Measurements from ENCODE around the gene WASL.

DNA sequence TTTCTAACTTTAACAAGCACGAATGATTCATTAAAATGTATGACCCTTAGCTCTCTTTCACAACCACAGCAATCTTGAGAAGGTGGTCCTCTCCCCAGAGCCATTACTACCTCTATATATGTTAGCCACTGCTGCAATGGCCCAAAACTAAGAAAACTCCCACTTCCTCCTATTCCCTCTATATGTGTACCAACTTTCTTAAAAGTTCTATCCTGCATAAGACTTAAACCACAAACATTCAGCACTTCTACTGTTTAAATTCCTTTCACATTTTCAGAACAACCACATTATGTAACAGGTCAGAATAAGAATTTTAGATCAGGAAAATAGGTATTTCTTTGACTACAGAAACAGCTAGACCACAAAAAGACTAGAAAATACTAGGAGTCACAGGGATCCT is 36.2 kb downstream of the WASL start:
- no peak for TF ChIP-seq CTCF (IDR thresholded peaks at IDR 0.05)
- TF ChIP-seq POLR2A (IDR thresholded peaks at IDR 0.05): no peak
- TF ChIP-seq POLR2AphosphoS5 (IDR thresholded peaks at IDR 0.05): no peak
